Stimulated activated naive B cell treated with anti-CD40 and anti-IgM and Interleukin-4, amounts not matched to agents 10 μg/mL and 1 μg/mL and 100 μg/mL, for 72 hours (primary cell): ENCODE measurements around the gene IFNGR2.
"Not testable (repeated sequence)": the region's sequence is repeated elsewhere in the genome, so short reads cannot be mapped to it uniquely, and the experiment has no call there.

ENCODE experiments used
- ATAC-seq, 2 donors: fragments of 150-1000 bp; cut with Tn5 transposase; replicated peaks; 2 replicates each; pipeline ENCODE4 v1.10.0; 2021; ENCODE audit warnings: moderate library complexity in 1 of 2
- DNase-seq: peaks from one replicate; pipeline ENCODE4 v3.0.0; 2021
- H3K27ac Mint-ChIP-seq: one replicate; pipeline ENCODE4 v1.8.0; 2022; ENCODE audit warnings: mild to moderate bottlenecking, mixed read lengths
- H3K27me3 Mint-ChIP-seq, 2 donors: one replicate each; pipeline ENCODE4 v1.8.0; 2022; ENCODE audit warnings: mixed read lengths in 2 of 2
- H3K36me3 Mint-ChIP-seq, 2 donors: one replicate each; pipeline ENCODE4 v1.8.0; 2022; ENCODE audit warnings: mixed read lengths in 2 of 2, mild to moderate bottlenecking in 1 of 2
- H3K4me1 Mint-ChIP-seq, 2 donors: one replicate each; pipeline ENCODE4 v1.8.0; 2022; ENCODE audit warnings: mixed read lengths in 2 of 2, mild to moderate bottlenecking in 1 of 2
- H3K4me3 Mint-ChIP-seq, 2 donors: one replicate each; pipeline ENCODE4 v1.8.0; 2022; ENCODE audit warnings: mild to moderate bottlenecking in 2 of 2, mixed read lengths in 2 of 2, moderate library complexity in 1 of 2
- H3K9me3 Mint-ChIP-seq, 2 donors: one replicate each; pipeline ENCODE4 v1.8.0; 2022; ENCODE audit warnings: mixed read lengths in 2 of 2, mild to moderate bottlenecking in 1 of 2

The IFNGR2 gene

GRCh38 chr21:33369586-33369985, 33.6 kb upstream of the IFNGR2 start:
- H3K4me1 Mint-ChIP-seq = peaks cover 33 to 65% of the 10 kb centered on the region in 2 donors

GRCh38 chr21:33370305-33370704, 32.9 kb upstream of the IFNGR2 start:
- Mint-ChIP-seq H3K9me3 (peaks cover 22 to 27% of the 10 kb centered on the region in 2 donors), H3K27me3 (no peaks in the 10 kb centered on the region), H3K27ac (no peak overlapping the region), H3K36me3 (peaks cover 17 to 32% of the 10 kb centered on the region in 2 donors), H3K4me3 (no peak overlapping the region), H3K4me1 (peaks cover 37 to 70% of the 10 kb centered on the region in 2 donors)
- DNase-seq = no peak
- no peak for ATAC-seq

More at GRCh38 chr21:33369586-33369985, 33.6 kb upstream of the IFNGR2 start:
- Mint-ChIP-seq H3K36me3 (peaks cover 17 to 32% of the 10 kb centered on the region in 2 donors), H3K9me3 (peaks cover 22 to 27% of the 10 kb centered on the region in 2 donors), H3K4me3 (no peak overlapping the region), H3K27me3 (no peaks in the 10 kb centered on the region), H3K27ac (peak overlapping the region; percentile 6)
- ATAC-seq (no peak), DNase-seq (no peak)

DNA sequence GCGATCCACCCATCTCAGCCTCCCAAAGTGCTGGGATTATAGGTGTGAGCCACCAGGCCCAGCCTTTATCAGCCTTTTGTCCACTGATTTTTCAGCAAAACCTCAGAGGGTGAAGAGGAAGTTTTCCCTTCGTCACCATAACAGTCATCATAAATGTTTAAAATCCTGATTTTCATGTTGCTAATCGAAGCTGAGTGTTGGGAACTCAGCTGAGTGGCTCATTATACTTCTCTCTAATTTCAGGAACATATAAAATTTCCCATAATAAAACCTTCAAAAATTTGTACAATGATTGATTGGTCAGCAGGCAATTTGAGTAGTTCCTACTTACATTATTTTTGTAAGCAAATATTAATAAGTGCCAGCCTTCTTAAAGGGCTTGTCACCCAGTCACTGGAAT, 31.8 kb upstream of the IFNGR2 start:
- Mint-ChIP-seq H3K36me3 (peaks cover 17 to 27% of the 10 kb centered on the region in 2 donors), H3K27ac (peak overlapping the region; percentile 47), H3K27me3 (no peaks in the 10 kb centered on the region), H3K9me3 (peaks cover 19 to 26% of the 10 kb centered on the region in 2 donors), H3K4me1 (peaks cover 38 to 75% of the 10 kb centered on the region in 2 donors), H3K4me3 (no peak overlapping the region)
- no peak for DNase-seq
- no peak for ATAC-seq

DNA sequence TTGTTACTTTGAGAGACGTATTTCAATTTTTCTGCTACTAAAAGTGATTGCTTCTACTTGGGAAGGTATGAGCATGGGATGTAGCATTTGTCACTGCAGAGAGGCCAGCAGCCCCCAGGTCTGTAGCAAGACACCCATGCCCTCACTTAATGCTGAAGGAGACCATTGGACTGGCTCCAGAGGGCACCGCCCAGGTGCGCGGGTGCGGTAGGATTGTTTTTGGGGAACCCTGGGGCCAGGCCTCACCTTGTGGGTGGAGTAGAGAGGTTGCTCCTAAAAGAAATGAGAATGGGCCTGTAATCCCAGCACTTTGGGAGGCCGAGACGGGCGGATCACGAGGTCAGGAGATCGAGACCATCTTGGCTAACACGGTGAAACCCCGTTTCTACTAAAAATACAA, 30.6 kb upstream of the IFNGR2 start:
- peaks cover 46 to 82% of the 10 kb centered on the region in 2 donors for H3K4me1 Mint-ChIP-seq
- peak overlapping the region; percentile 76 for H3K27ac Mint-ChIP-seq
- no peak overlapping the region for H3K4me3 Mint-ChIP-seq

DNA sequence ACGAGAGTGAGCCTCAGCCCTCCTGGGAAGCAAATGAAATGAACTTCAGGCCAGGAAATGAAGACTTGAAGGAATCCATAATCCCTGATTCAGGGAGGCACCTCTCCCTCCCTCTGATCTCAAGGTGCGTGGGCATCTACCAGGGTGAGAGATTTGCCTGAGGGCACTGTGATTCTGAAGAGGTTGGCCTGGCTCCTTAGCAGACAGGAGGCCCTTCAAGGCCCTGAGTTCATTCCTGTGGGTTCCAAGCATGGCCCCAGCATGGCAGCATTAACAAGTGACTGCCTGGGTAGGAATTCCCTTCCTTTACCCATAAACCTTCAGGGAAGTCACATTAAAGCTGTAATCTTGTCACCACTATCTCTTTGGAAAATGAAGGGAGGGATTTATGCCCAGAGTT, 29.8 kb upstream of the IFNGR2 start:
- Mint-ChIP-seq H3K27me3 (no peaks in the 10 kb centered on the region), H3K36me3 (peaks cover 6 to 7% of the 10 kb centered on the region in 2 donors), H3K4me1 (peaks cover 42 to 77% of the 10 kb centered on the region in 2 donors), H3K27ac (peak overlapping the region; percentile 73), H3K9me3 (peaks cover 6 to 11% of the 10 kb centered on the region in 2 donors), H3K4me3 (peak overlapping the region; percentile 25 to 68)
- no peak for ATAC-seq
- no peak for DNase-seq

More for the DNA sequence above, 30.6 kb upstream of the IFNGR2 start:
- Mint-ChIP-seq H3K27me3 (no peaks in the 10 kb centered on the region), H3K9me3 (peaks cover 11 to 14% of the 10 kb centered on the region in 2 donors), H3K36me3 (peaks cover 9 to 15% of the 10 kb centered on the region in 2 donors)
- ATAC-seq (no peak), DNase-seq (no peak)

- Mint-ChIP-seq H3K36me3 (peaks cover 4 to 6% of the 10 kb centered on the region in 2 donors), H3K4me1 (peaks cover 42 to 77% of the 10 kb centered on the region in 2 donors), H3K9me3 (peaks cover 5 to 9% of the 10 kb centered on the region in 2 donors), H3K27ac (peak overlapping the region; percentile 81), H3K4me3 (peak overlapping the region; percentile 41 to 68), H3K27me3 (no peaks in the 10 kb centered on the region)
- no peak for DNase-seq
- ATAC-seq = peak; percentile 48 to 53
These were observed 29.1 kb upstream of the IFNGR2 start for GRCh38 chr21:33374080-33374449.

DNA sequence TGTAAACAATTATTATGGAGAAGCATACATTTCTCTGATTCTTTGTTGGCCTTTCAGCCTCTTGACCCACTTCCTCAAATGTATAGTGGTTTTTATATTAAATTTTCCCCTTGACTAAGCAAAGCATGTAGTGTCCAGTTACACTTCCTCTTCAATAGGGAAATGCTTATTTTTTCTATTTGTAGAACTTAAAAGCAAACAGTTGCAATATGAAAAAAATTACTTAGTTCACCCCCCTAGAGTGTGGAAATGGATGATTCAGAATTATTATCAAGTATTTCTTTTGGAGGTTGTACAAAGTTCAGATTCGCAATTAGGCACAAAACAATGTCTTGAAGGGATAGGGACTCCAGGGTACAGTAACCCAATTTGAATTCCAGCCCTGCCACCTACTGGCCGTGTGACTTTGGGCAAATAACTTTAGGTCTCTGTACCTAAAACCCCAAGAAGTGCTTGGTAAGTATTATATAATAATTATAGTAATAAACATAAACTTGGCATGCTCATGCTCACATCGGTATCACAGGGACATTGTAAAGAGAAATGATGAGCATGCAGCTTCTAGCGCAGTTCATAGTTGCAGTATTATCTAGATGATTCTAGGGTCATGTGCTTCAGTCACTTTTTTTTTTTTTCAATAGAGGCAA, 28.6 kb upstream of the IFNGR2 start:
- Mint-ChIP-seq H3K4me1 (peaks cover 43 to 80% of the 10 kb centered on the region in 2 donors), H3K27ac (peak overlapping the region; percentile 81), H3K36me3 (peaks cover 4 to 6% of the 10 kb centered on the region in 2 donors), H3K4me3 (peak overlapping the region; percentile 41 to 68), H3K9me3 (peaks cover 5 to 9% of the 10 kb centered on the region in 2 donors), H3K27me3 (no peaks in the 10 kb centered on the region)
- ATAC-seq = peak; percentile 83 to 88
- peak; percentile 26 for DNase-seq

DNA sequence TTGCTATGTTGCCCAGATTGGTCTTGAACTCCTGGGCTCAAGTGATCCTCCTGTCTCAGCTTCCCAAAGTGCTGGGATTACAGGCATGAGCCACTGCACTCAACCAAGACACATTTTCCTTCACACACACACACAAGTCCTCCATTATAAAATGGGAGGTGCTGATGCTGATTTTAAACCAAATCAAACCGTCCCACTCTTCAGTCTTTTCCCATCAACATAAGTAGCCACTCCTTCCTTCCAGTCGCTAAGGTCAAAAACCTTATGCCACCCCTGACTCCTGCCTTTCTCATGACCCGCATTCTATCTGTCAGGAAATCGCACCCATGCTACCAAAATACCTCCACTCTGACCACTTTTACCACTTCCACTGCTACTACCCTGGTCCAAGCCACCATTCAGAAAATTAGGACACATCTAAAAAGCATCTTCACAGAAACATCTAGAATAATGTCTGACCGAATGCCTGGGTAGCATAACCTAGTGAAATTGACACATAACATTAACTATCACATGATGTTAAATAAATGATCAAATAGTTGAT, 28.0 kb upstream of the IFNGR2 start:
- Mint-ChIP-seq H3K36me3 (peaks cover 0 to 3% of the 10 kb centered on the region in 2 donors), H3K27me3 (no peaks in the 10 kb centered on the region), H3K4me3 (peak overlapping the region; percentile 47 to 56), H3K9me3 (peaks cover 0 to 6% of the 10 kb centered on the region in 2 donors), H3K4me1 (peaks cover 45 to 80% of the 10 kb centered on the region in 2 donors), H3K27ac (peak overlapping the region; percentile 2)
- DNase-seq (no peak), ATAC-seq (no peak)

- Mint-ChIP-seq H3K9me3 (no peaks in the 10 kb centered on the region), H3K36me3 (no peaks in the 10 kb centered on the region), H3K4me1 (peaks cover 54 to 80% of the 10 kb centered on the region in 2 donors), H3K27me3 (no peaks in the 10 kb centered on the region), H3K4me3 (no peak overlapping the region), H3K27ac (peak overlapping the region; percentile 15)
- DNase-seq (no peak), ATAC-seq (no peak)
These were observed 25.8 kb upstream of the IFNGR2 start for GRCh38 chr21:33377221-33377920.

GRCh38 chr21:33378081-33378480, 25.1 kb upstream of the IFNGR2 start:
- no peaks in the 10 kb centered on the region for H3K36me3 Mint-ChIP-seq
- ATAC-seq (no peak), DNase-seq (no peak)
- no peaks in the 10 kb centered on the region for H3K27me3 Mint-ChIP-seq
- peaks cover 58 to 83% of the 10 kb centered on the region in 2 donors for H3K4me1 Mint-ChIP-seq
- H3K4me3 Mint-ChIP-seq = no peak overlapping the region
- H3K27ac Mint-ChIP-seq = peak overlapping the region; percentile 69
- H3K9me3 Mint-ChIP-seq = no peaks in the 10 kb centered on the region

DNA sequence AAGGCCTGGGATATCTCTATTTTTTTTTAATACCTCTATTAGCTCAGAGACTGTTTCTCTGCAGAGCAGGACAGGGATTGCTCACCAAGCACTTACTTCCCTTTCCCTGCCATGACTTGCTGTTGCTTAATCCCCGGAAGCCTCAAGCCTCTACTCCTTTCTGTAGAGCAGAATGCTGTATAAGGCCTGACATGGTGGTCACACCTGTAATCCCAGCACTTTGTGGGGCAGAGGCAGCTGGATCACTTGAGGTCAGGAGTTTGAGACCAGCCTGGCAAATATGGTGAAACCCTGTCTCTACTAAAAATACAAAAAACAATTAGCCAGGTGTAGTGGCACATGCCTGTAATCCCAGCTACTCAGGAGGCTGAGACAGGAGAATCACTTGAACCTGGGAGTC, 23.3 kb upstream of the IFNGR2 start:
- H3K4me1 Mint-ChIP-seq = peaks cover 60 to 86% of the 10 kb centered on the region in 2 donors
- not testable (repeated sequence) for H3K9me3 Mint-ChIP-seq, H3K36me3 Mint-ChIP-seq, H3K27me3 Mint-ChIP-seq
- peak overlapping the region in 1 of 2 donors; percentile 30 for H3K4me3 Mint-ChIP-seq
- peak; percentile 31 for DNase-seq
- peak in 1 of 2 donors; percentile 25 for ATAC-seq
- H3K27ac Mint-ChIP-seq = peak overlapping the region; percentile 97

DNA sequence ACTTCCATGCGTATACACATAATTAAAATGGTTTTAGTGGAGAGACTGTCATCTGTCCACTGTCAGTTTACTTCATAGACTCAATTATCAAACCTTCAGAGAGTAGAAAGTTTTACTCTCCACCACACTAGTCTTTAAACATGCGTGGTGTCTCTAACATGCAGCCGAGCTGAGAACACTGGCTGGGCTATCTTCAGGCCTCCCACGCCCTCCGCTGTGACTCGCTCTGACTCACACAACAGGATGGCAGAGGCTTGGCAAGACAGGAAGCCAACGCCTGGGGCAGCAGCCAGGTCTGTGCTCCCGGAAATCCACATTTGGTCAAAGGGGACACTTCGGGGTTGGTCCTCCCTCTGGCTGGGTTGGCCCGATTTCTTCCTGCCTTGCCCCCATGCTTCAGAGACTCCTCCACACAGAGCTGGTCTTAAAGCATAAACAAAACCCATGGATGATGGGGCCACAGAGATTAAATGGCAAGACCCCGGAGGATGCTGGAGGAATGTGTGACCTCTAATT, 22.7 kb upstream of the IFNGR2 start:
- peaks cover 55 to 86% of the 10 kb centered on the region in 2 donors for H3K4me1 Mint-ChIP-seq
- peak; percentile 87 for DNase-seq
- H3K27ac Mint-ChIP-seq = peak overlapping the region; percentile 97
- no peaks in the 10 kb centered on the region for H3K27me3 Mint-ChIP-seq
- H3K36me3 Mint-ChIP-seq = no peaks in the 10 kb centered on the region
- H3K4me3 Mint-ChIP-seq = peak overlapping the region; percentile 30 to 69
- peak; percentile 71 to 73 for ATAC-seq
- H3K9me3 Mint-ChIP-seq = peaks cover 0 to under 1% of the 10 kb centered on the region in 2 donors

DNA sequence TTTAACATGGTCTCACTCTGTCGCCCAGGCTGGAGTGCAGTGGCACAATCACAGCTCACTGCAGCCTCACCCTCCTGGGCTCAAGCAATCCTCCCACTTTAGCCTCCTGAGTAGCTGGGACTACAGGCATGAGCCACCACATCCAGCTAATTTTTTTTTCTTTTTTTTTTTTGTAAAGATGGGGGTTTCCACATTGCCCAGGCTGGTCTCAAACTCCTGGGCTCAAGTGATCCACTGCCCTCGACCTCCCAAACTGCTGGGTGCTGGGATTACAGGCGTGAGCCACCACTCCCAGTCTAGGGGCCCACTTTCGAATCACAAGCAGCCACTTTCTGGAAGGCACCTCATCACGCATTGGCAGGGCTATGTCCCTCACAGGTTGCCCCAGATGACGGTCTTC, 21.8 kb upstream of the IFNGR2 start:
- Mint-ChIP-seq H3K4me1 (peaks cover 55 to 81% of the 10 kb centered on the region in 2 donors), H3K4me3 (peak overlapping the region in 1 of 2 donors; percentile 70), H3K27ac (peak overlapping the region; percentile 97)
- not testable (repeated sequence) for H3K9me3 Mint-ChIP-seq, H3K36me3 Mint-ChIP-seq, DNase-seq, ATAC-seq, H3K27me3 Mint-ChIP-seq
